GM18951 (cell line): Measurements from ENCODE around the gene MAGI2.

ENCODE experiments used
- POLR2A ChIP-seq: IDR thresholded peaks from 4 replicates; pipeline ENCODE4 v1.6.1; 2011; ENCODE audit warnings: mild to moderate bottlenecking; ENCODE audit not compliant: insufficient read length, insufficient read depth; ENCODE audit errors: extremely low read depth
- in situ Hi-C: fragments of 300-500 bp; cut with MboI; formaldehyde crosslinking; loops from one replicate; pipeline ENCODE4 v1.12.0; 2022; ENCODE audit warnings: low sequenced_read_pairs, mixed read lengths, inconsistent platforms; ENCODE audit not compliant: unreplicated experiment

The MAGI2 gene

GRCh38 chr7:78437118-78437517 is 1016.3 kb downstream of the MAGI2 start:
- TF ChIP-seq POLR2A, result no peak
- in situ Hi-C loops, result no loop called here

- in situ Hi-C loops, result no loop called here
- TF ChIP-seq POLR2A, result no peak
These were observed 1018.1 kb downstream of the MAGI2 start for GRCh38 chr7:78435355-78435754.

GRCh38 chr7:78434281-78434680 is 1019.2 kb downstream of the MAGI2 start:
- no peak for TF ChIP-seq POLR2A
- in situ Hi-C loops, result no loop called here

GRCh38 chr7:78433421-78433820 is 1020.0 kb downstream of the MAGI2 start:
- TF ChIP-seq POLR2A, result no peak
- in situ Hi-C loops, result no loop called here

- in situ Hi-C loops, result no loop called here
- no peak for TF ChIP-seq POLR2A
These were observed 1023.6 kb downstream of the MAGI2 start for GRCh38 chr7:78429878-78430277.

GRCh38 chr7:78427209-78427608 is 1026.3 kb downstream of the MAGI2 start:
- no peak for TF ChIP-seq POLR2A
- in situ Hi-C loops, result no loop called here

GRCh38 chr7:78420001-78420400 is 1033.5 kb downstream of the MAGI2 start:
- in situ Hi-C loops, result no loop called here
- no peak for TF ChIP-seq POLR2A

- in situ Hi-C loops, result no loop called here
- TF ChIP-seq POLR2A, result no peak
These were observed 1036.2 kb downstream of the MAGI2 start for GRCh38 chr7:78417180-78417853.

GRCh38 chr7:78413568-78413967 is 1039.9 kb downstream of the MAGI2 start:
- in situ Hi-C loops, result no loop called here
- no peak for TF ChIP-seq POLR2A

GRCh38 chr7:78412216-78412858 is 1041.1 kb downstream of the MAGI2 start:
- in situ Hi-C loops, result no loop called here
- no peak for TF ChIP-seq POLR2A

- TF ChIP-seq POLR2A, result no peak
- in situ Hi-C loops, result no loop called here
These were observed 1046.4 kb downstream of the MAGI2 start for GRCh38 chr7:78407031-78407430.

GRCh38 chr7:78406531-78406930 is 1046.9 kb downstream of the MAGI2 start:
- no peak for TF ChIP-seq POLR2A
- in situ Hi-C loops, result no loop called here

- no peak for TF ChIP-seq POLR2A
- in situ Hi-C loops, result no loop called here
These were observed 1051.4 kb downstream of the MAGI2 start for GRCh38 chr7:78402096-78402495.

- in situ Hi-C loops, result no loop called here
- no peak for TF ChIP-seq POLR2A
These were observed 1053.4 kb downstream of the MAGI2 start for GRCh38 chr7:78400038-78400437.
